22Rv1 (cell line): ENCODE data around the gene MAP9.

Experiments
- H3K27ac ChIP-seq: fragments of 450-650 bp; 2 replicates; pipeline ENCODE4 v1.5.1; 2017
- ZFX ChIP-seq: fragments of 450-650 bp; IDR thresholded peaks from 2 replicates; pipeline ENCODE4 v1.6.1; 2017; ENCODE audit warnings: antibody characterized with exemption, borderline replicate concordance
- TF ChIP-seq, protein P1 (sequence below): fragments of 450-650 bp; IDR thresholded peaks from 2 replicates; pipeline ENCODE4 v1.5.1; 2017; ENCODE audit warnings: mild to moderate bottlenecking

The MAP9 gene

DNA sequence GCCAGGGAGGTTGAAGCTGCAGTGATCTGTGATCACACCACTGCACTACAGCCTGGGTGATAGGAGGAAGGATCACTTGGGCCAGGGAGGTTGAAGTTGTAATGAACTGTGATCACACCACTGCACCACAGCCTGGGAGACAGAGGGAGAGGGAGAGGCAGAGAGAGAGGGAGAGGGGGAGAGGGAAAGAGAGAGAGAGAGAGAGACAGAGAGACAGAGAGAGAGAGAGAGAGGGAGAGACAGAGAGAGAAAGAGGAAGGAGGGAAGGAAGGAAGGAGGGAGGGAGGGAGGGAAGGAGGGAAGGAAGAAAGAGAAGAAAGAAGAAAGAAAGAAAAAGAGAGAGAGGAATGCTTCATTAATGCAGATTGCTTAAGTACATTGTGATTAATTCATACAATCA lies 15.2 kb upstream of the MAP9 start:
- H3K27ac ChIP-seq, result no peak overlapping the region
- no peak for TF ChIP-seq ZFX

DNA sequence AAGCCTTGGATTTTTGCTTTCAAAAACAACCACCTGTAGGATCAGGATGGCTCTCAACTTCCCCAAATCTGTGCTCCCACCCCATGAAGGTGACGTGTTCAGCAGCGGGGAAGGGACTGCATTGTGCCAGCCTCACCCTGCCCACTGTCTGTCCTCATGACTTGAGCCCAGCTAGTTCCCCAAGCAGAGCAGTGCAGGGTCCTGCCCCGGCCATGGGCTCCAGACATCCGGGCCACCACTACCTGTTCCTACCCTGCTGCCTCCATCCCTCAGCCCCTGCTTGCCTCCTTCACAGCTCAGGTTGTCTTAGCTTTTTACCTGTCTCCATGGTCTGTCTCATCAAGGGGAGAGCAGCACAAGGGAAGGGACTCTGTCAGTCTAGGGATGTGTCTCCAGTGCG lies 11.4 kb upstream of the MAP9 start:
- no peak for TF ChIP-seq ZFX
- TF ChIP-seq, protein P1, sequence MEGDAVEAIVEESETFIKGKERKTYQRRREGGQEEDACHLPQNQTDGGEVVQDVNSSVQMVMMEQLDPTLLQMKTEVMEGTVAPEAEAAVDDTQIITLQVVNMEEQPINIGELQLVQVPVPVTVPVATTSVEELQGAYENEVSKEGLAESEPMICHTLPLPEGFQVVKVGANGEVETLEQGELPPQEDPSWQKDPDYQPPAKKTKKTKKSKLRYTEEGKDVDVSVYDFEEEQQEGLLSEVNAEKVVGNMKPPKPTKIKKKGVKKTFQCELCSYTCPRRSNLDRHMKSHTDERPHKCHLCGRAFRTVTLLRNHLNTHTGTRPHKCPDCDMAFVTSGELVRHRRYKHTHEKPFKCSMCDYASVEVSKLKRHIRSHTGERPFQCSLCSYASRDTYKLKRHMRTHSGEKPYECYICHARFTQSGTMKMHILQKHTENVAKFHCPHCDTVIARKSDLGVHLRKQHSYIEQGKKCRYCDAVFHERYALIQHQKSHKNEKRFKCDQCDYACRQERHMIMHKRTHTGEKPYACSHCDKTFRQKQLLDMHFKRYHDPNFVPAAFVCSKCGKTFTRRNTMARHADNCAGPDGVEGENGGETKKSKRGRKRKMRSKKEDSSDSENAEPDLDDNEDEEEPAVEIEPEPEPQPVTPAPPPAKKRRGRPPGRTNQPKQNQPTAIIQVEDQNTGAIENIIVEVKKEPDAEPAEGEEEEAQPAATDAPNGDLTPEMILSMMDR, result no peak

DNA sequence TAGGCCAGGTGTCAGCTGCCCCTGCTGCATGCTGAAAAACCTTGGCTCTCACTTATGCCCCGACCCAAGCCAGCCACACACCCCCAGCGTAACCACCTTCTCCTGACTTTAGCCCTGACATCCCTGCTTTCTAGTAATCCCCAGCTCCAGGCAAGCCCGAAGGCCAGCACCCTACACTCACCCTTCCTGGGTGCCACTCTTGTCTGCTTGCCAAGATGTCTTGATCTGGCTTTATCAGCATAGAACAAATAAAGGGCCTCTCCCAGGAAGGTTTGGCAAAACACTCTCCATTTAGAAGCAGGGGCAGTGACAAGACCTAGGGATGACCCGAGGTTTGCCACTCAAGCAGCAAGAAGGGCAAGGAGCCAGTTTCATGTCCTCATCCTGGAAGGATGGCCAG lies 6.8 kb upstream of the MAP9 start:
- no peak overlapping the region for H3K27ac ChIP-seq
- no peak for TF ChIP-seq ZFX
- TF ChIP-seq, protein P1, result no peak

More for the DNA sequence above, 11.4 kb upstream of the MAP9 start:
- H3K27ac ChIP-seq, result no peak overlapping the region

DNA sequence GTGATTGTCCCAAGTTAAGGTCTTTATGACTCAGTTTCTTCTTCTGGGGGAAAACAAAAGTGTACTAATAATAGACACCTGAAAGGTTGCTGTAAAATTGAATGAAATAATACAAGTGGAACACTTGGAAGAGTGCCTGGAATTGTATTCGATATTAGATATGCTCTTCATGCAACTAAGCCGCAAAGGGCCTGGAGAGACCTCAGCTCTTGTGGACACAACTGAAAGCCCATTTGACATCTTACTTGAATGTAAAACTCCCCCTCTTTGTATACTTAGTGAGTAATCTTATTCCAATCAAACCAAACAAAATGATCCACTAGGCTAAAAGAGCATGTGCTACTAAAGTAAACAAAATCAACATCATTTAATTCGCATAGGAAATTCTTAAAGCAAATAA lies 511 bp upstream of the MAP9 start:
- peak overlapping the region; percentile 72 for H3K27ac ChIP-seq
- TF ChIP-seq, protein P1, result no peak
- TF ChIP-seq ZFX, result no peak

DNA sequence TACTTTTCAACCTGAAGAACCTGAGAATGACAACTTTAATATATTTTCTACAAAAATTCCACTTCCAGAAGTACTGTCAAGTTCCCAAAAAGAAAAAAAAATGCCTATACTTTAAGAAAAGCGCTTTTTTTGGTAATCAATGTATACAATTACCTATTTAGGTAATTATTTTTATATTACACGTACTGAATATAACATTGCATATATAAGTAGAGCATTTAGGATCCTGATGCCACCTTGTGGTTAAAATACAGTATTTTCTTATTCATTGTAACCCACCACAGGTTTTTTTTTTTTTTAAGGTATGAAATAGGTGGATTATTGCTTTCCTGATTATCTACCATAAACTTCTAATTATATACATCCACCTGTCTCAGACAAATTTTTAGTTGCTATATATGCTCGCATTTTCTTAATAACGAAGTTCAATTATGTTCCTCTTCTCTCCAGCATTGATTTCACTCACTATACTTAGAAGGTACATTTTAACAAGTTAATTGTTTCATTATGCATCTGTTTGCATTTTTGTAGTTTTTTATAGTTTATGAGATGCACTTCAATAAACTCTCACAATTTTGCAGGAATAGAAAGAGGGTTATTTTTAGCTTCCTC lies 5.2 kb downstream of the MAP9 start:
- no peak for TF ChIP-seq ZFX
- TF ChIP-seq, protein P1, result peak; percentile 80
- no peak overlapping the region for H3K27ac ChIP-seq

DNA sequence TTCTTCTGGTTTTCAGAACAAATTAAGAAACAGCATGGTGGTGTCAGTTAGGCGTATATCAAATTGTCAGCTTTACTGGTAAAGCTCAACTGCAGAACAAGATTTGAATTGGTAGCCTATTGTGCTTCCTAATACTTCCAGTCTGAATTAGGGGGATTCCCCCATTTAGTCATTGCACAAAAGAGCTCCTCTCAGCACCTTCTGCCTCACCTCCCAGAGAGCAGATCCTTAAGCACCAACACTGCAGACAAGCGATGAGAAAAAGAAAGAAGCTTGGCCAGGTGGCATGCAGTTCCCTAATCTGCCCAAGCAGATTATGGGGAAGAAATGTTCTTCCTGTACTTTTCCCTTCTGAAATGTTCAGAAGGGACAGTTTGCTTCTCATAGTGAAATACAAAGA lies 9.2 kb downstream of the MAP9 start:
- TF ChIP-seq ZFX, result no peak
- TF ChIP-seq, protein P1, result no peak
- no peak overlapping the region for H3K27ac ChIP-seq

DNA sequence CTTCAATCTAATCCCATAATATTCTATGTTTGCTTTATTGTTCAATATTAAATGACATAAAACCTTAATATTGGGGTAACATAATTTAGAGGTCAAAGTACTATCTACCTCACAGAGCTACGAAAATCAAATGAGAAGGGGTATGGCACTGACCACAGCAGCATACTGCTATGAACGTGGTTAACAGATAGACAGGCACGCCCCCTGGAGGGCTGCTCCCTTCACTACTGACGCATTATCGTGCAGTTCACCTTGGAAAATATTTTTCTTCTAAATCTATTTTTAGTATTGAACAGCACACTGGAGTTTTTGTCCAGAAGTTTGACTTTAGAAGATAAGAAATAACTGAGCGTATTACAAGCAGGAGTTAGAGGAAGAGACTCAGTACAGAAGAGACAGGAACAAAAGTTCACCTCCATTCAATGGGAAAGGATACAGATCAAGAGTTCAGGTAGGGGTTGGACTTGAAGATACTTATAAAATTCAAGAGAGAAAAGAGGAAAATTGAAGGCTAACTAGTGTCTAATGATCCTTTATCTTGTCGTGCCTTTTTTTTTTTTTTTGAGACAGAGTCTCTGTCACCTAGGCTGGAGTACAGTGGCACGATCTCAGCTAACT lies 22.7 kb downstream of the MAP9 start:
- no peak for TF ChIP-seq ZFX
- TF ChIP-seq, protein P1, result peak; percentile 91
- H3K27ac ChIP-seq, result no peak overlapping the region

DNA sequence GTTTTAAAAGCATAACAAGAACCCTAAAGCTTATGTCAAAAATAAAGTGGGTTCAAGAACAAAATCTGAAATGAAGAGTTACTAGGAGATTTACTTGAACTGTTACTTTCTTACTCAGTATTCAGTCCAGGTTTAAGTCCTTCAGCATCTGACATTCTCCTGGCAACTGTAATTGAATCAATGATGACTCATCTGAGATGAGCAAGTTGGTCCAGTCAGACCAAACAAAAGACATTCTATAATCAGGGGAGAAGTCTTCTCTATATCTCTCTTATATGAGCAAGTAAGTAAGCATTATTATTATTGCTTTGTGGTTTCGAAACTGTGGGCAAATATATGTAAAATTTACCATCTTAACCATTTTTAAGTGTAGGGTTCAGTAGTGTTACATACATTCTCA lies 34.6 kb downstream of the MAP9 start:
- TF ChIP-seq, protein P1, result no peak
- TF ChIP-seq ZFX, result no peak
- no peak overlapping the region for H3K27ac ChIP-seq
